Calu3 (cell line): ENCODE data around the gene OR1L6. TPM values are rescaled to one million over a fixed set of nuclear protein-coding genes. Genes with fewer than 3 reads are reported as not detected.

Source experiments
- BruUV-seq: library from RNA; stranded (reverse); fragments of 400-500 nt; replicated peaks from 2 replicates; lab custom pipeline; 2021; lab: Mats Ljungman, UMichigan
- CTCF ChIA-PET: fragments of 300-600 bp; sonication (Branson Sonifier 250); formaldehyde crosslinking; loops from one replicate; lab custom pipeline; 2022; ENCODE audit warnings: antibody characterized with exemption; lab: Charles Lee
- DNase-seq: peaks from one replicate; pipeline ENCODE4 v3.0.0; 2022
- H3K27ac Mint-ChIP-seq: one replicate; pipeline ENCODE4 v1.8.0; 2022; ENCODE audit warnings: mixed read lengths; ENCODE audit not compliant: unreplicated experiment
- H3K27me3 Mint-ChIP-seq: one replicate; pipeline ENCODE4 v1.8.0; 2022; ENCODE audit warnings: mixed read lengths; ENCODE audit not compliant: unreplicated experiment
- H3K36me3 Mint-ChIP-seq: one replicate; pipeline ENCODE4 v1.8.0; 2022; ENCODE audit warnings: mild to moderate bottlenecking, moderate library complexity, mixed read lengths; ENCODE audit not compliant: insufficient read depth, unreplicated experiment
- H3K4me1 Mint-ChIP-seq: one replicate; pipeline ENCODE4 v1.8.0; 2022; ENCODE audit warnings: mild to moderate bottlenecking, low read depth, mixed read lengths; ENCODE audit not compliant: unreplicated experiment
- H3K4me3 Mint-ChIP-seq: one replicate; pipeline ENCODE4 v1.8.0; 2022; ENCODE audit warnings: mild to moderate bottlenecking, low read depth, moderate library complexity, mixed read lengths; ENCODE audit not compliant: unreplicated experiment
- H3K9me3 Mint-ChIP-seq: one replicate; pipeline ENCODE4 v1.8.0; 2022; ENCODE audit warnings: low read depth, mixed read lengths; ENCODE audit not compliant: unreplicated experiment
- intact Hi-C: fragments of 100-400 bp; cut with micrococcal nuclease; formaldehyde crosslinking; loops from one replicate; pipeline ENCODE4 v1.10.0; 2022; ENCODE audit not compliant: unreplicated experiment
- total RNA-seq: library from RNA; stranded (reverse); gene quantifications from 2 replicates; pipeline ENCODE4 v1.2.3, GENCODE V29; 2022
- TF ChIP-seq, protein P1 (sequence below): fragments of 200-600 bp; IDR thresholded peaks from one replicate; pipeline ENCODE4 v1.8.0; 2022; ENCODE audit warnings: antibody characterized with exemption; ENCODE audit not compliant: unreplicated experiment

Gene OR1L6
- total RNA-seq, 1 experiment from 2014 or later, result not detected

DNA sequence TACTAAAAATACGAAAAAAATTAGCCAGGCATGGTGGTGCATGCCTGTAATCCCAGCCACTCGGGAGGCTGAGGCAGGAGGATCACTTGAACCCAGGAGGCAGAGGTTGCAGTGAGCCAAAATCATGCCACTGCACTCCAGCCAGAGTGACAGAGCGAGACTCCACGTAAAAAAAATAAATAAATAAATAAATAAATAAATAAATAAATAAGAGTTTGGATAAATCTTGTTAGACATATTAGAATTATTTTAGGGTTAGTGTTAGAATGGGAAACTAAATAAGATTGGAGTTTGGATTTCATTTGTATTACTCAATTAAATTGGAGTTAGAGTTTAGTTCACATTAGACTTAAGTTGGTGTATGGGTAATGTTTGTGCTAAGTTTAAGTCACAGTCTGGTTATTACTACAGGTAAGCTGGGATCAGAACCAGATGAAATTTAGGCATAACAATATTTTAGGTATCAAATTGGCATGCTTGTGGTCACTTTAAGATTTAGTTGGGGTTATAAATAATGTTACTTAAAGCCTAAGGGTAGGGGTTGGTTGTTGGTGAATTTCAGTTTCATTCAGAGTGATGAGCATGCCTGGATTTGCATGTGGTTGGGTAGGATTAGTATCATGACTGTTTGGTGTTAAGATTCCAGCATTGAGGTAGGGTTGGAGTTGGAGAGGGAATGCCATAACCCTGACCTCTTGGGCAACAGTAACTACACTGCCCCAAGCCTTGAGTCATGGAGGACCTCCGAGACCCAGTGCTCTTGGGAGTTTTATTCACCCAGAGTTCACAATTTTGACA is 50.0 kb downstream of the OR1L6 start:
- no peak overlapping the region for H3K27ac Mint-ChIP-seq
- BruUV-seq, result no TSS peak
- CTCF ChIA-PET, result no interaction called here
- intact Hi-C loops, result no loop called here
- H3K4me3 Mint-ChIP-seq, result no peak overlapping the region
- DNase-seq, result no peak
- H3K36me3 Mint-ChIP-seq, result no peaks in the 10 kb centered on the region
- TF ChIP-seq, protein P1, sequence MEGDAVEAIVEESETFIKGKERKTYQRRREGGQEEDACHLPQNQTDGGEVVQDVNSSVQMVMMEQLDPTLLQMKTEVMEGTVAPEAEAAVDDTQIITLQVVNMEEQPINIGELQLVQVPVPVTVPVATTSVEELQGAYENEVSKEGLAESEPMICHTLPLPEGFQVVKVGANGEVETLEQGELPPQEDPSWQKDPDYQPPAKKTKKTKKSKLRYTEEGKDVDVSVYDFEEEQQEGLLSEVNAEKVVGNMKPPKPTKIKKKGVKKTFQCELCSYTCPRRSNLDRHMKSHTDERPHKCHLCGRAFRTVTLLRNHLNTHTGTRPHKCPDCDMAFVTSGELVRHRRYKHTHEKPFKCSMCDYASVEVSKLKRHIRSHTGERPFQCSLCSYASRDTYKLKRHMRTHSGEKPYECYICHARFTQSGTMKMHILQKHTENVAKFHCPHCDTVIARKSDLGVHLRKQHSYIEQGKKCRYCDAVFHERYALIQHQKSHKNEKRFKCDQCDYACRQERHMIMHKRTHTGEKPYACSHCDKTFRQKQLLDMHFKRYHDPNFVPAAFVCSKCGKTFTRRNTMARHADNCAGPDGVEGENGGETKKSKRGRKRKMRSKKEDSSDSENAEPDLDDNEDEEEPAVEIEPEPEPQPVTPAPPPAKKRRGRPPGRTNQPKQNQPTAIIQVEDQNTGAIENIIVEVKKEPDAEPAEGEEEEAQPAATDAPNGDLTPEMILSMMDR, result no peak
- H3K9me3 Mint-ChIP-seq, result no peaks in the 10 kb centered on the region
- peaks cover 13% of the 10 kb centered on the region for H3K27me3 Mint-ChIP-seq
- no peaks in the 10 kb centered on the region for H3K4me1 Mint-ChIP-seq

DNA sequence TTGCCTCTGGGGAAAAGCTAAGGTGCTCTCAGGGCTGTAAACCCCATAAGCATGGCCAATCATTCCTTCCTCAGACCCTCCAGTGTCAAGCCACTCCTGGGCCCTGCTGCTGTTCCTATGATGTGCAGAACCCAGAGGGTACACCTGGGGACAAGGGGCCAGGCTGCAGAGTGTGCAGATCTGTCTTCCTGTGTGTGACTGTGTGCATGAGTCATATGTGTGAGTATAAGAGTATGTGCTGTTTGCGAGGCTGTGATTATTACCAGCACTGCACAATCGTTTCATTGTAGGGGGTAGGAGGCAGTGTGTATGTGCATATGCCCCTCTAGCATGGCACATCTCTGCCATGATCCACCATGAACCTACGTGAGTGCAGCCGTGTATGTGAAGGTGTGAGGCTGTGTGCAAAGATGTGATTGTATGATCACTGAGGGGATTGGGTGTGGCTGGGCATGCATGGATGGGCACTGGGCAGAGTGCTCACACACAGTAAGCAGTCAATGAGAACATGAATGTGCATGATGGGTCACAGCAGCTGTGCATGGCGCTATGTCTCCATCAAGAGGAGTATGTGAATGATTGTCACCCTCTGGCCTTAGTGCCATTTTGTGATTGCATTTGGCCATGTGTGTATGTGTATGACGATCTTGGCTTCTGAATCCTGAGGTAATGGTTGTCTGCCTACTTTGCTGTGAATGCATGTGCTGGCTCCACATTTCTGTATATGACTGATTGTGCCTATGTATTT is 55.4 kb downstream of the OR1L6 start:
- H3K27ac Mint-ChIP-seq, result no peak overlapping the region
- no TSS peak for BruUV-seq
- intact Hi-C loops, result no loop called here
- H3K36me3 Mint-ChIP-seq, result no peaks in the 10 kb centered on the region
- no peak overlapping the region for H3K4me3 Mint-ChIP-seq
- H3K27me3 Mint-ChIP-seq, result peaks cover 13% of the 10 kb centered on the region
- H3K4me1 Mint-ChIP-seq, result no peaks in the 10 kb centered on the region
- CTCF ChIA-PET, result no interaction called here
- DNase-seq, result no peak
- no peaks in the 10 kb centered on the region for H3K9me3 Mint-ChIP-seq
- TF ChIP-seq, protein P1, result no peak

Other genes starting within 250 kb of the OR1L6 start
- gene OR1J2, start 231.5 kb upstream of the OR1L6 start, total RNA-seq, result not detected in 2 replicates
- gene OR1J4, start 223.2 kb upstream of the OR1L6 start, total RNA-seq, result not detected in 2 replicates
- not detected in 2 replicates for gene OR1N1, start 215.0 kb upstream of the OR1L6 start, total RNA-seq
- not detected in 2 replicates for gene OR1N2, start 189.2 kb upstream of the OR1L6 start, total RNA-seq
- gene OR1L8, start 158.9 kb upstream of the OR1L6 start, total RNA-seq, result not detected in 2 replicates
- not detected in 2 replicates for gene OR1Q1, start 127.6 kb upstream of the OR1L6 start, total RNA-seq
- not detected in 2 replicates for gene OR1B1, start 84.7 kb upstream of the OR1L6 start, total RNA-seq
- gene OR1L1, start 80.6 kb upstream of the OR1L6 start, total RNA-seq, result not detected in 2 replicates
- not detected in 2 replicates for gene OR1L3, start 67.2 kb upstream of the OR1L6 start, total RNA-seq
- not detected in 2 replicates for gene OR1L4, start 18.3 kb upstream of the OR1L6 start, total RNA-seq
- gene OR5C1, start 46.6 kb downstream of the OR1L6 start, total RNA-seq, result not detected in 2 replicates
- gene OR1K1, start 57.8 kb downstream of the OR1L6 start, total RNA-seq, result not detected in 2 replicates
- gene PDCL, start 86.3 kb downstream of the OR1L6 start, total RNA-seq, result 7.2 and 9.4 TPM in 2 replicates
- gene RC3H2, start 163.1 kb downstream of the OR1L6 start, total RNA-seq, result 44.0 and 45.5 TPM in 2 replicates
- gene ZBTB6, start 171.0 kb downstream of the OR1L6 start, total RNA-seq, result 6.1 and 6.3 TPM in 2 replicates
- gene ZBTB26, start 189.2 kb downstream of the OR1L6 start, total RNA-seq, result 5.8 and 6.7 TPM in 2 replicates
- gene RABGAP1, start 198.7 kb downstream of the OR1L6 start, total RNA-seq, result 55.7 and 57.9 TPM in 2 replicates